C4-2B (cell line): ENCODE measurements around the gene TSPAN31.

Experiments
- ZFX ChIP-seq: fragments of 450-650 bp; IDR thresholded peaks from 2 replicates; pipeline ENCODE4 v1.6.1; 2017
- TF ChIP-seq, protein P1 (sequence below): fragments of 450-650 bp; conservative IDR thresholded peaks from 2 replicates; pipeline ENCODE4 v1.5.1; 2017; ENCODE audit warnings: mild to moderate bottlenecking

DNA sequence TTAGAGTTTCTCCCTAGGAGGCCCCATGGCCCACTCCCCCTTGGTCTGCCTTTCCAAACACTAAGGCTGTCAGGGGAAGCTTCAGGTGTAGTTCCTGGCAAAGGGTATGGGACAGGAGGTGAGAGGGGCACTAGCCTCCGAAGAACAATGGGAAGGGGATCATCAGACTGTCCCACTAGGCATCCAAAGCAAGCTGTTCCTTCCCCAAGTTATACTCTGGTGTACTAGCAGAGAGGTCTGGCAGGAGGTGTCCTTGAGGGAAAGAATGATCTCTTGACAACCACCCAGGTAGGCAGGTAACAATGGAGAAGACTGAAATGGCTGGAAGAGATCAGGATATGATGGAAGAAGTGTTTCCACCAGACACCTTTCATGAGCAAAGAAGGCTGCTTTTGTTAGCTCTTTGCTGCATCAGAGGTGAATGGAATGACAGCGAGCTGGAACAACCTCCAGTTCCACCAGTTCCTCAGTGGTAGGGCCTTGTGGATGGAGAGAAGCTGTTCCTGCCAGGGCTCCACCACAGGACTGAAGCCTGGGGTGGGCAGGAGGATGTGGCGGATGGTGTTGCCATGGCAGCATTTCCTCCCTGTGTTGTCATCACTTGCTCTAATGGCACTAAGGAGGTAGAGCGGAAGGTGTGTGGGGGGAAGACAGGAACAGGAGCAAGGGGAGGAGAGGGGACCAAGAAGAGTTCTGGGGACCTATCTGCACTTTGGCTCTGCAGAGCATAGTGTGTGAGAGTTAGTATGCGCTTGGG lies 4.0 kb upstream of the TSPAN31 start:
- TF ChIP-seq, protein P1, sequence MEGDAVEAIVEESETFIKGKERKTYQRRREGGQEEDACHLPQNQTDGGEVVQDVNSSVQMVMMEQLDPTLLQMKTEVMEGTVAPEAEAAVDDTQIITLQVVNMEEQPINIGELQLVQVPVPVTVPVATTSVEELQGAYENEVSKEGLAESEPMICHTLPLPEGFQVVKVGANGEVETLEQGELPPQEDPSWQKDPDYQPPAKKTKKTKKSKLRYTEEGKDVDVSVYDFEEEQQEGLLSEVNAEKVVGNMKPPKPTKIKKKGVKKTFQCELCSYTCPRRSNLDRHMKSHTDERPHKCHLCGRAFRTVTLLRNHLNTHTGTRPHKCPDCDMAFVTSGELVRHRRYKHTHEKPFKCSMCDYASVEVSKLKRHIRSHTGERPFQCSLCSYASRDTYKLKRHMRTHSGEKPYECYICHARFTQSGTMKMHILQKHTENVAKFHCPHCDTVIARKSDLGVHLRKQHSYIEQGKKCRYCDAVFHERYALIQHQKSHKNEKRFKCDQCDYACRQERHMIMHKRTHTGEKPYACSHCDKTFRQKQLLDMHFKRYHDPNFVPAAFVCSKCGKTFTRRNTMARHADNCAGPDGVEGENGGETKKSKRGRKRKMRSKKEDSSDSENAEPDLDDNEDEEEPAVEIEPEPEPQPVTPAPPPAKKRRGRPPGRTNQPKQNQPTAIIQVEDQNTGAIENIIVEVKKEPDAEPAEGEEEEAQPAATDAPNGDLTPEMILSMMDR: no peak
- TF ChIP-seq ZFX: no peak
